GM19351 (cell line): ENCODE data around the gene TFPT.
"Not testable (repeated sequence)": the region's sequence is repeated elsewhere in the genome, so short reads cannot be mapped to it uniquely, and the experiment has no call there.

Experiments used
- ATAC-seq: cut with Tn5 transposase; IDR thresholded peaks from one replicate; pipeline ENCODE4 v1.9.1; 2021; ENCODE audit warnings: mild to moderate bottlenecking, moderate library complexity; ENCODE audit not compliant: unreplicated experiment

Gene TFPT

GRCh38 chr19:54124393-54124792, 8.9 kb upstream of the TFPT start:
- no peak for ATAC-seq

DNA sequence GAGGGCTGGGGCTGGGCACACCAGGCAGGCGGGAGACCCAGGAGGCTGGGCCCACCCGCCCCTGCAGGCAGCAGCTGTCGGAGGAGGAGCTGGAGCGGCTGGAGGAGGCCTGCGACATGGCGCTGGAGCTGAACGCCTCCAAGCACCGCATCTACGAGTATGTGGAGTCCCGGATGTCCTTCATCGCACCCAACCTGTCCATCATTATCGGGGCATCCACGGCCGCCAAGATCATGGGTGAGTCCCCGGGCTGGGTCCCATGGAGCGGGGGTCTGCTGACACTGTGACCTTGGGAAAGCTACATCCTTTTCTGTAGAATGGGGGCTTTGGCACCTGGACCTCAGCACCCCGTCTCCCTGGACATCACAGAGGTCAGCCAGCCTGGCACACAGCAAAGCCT, 8.2 kb upstream of the TFPT start:
- no peak for ATAC-seq

DNA sequence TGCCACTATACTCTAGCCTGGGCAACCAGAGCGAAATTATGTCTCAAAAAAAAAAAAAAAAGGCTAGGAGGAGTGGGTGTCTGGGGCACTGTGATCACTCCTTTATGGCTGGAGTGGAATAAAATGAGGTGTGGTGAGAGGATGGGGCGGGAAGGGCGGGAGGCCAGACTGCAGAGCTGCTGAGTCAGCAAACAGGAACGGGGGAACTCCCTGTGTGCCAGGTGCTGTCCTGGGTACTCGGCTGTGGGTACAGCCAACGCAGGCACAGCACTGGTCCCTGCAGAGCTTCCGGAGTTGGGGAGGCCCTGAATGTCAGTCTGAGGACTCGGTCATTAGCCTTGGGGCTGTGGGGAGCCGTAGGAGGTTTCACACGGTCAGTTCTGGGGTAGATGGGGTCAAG, 5.8 kb upstream of the TFPT start:
- no peak for ATAC-seq

GRCh38 chr19:54114340-54115108, 933 bp downstream of the TFPT start:
- ATAC-seq: no peak

GRCh38 chr19:54109651-54110050, 5.8 kb downstream of the TFPT start:
- ATAC-seq: no peak

- no peak for ATAC-seq
Measured at GRCh38 chr19:54108496-54108895, 7.0 kb downstream of the TFPT start.

- ATAC-seq: no peak
Measured at GRCh38 chr19:54107876-54108490, 7.5 kb downstream of the TFPT start.

GRCh38 chr19:54106716-54107115, 8.7 kb downstream of the TFPT start:
- no peak for ATAC-seq

DNA sequence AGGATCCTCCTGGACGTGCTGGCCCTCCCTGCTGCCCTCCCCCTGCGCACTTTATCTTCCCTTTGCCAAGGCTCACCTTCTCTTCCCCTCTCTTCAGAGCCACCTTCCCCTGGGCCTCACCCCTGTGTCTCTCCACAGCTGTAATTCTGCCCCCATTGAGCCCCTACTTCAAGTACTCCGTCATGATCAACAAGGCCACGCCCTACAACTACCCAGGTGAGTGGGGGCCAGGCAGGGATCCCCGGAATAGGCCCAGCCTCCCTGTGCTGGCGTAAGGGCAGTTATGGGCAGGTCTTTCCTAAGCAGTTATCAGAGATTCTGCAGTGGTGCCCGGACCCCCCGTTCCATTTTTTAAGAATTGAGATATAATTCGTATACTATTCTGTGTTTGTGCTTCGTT, 9.7 kb downstream of the TFPT start:
- no peak for ATAC-seq

DNA sequence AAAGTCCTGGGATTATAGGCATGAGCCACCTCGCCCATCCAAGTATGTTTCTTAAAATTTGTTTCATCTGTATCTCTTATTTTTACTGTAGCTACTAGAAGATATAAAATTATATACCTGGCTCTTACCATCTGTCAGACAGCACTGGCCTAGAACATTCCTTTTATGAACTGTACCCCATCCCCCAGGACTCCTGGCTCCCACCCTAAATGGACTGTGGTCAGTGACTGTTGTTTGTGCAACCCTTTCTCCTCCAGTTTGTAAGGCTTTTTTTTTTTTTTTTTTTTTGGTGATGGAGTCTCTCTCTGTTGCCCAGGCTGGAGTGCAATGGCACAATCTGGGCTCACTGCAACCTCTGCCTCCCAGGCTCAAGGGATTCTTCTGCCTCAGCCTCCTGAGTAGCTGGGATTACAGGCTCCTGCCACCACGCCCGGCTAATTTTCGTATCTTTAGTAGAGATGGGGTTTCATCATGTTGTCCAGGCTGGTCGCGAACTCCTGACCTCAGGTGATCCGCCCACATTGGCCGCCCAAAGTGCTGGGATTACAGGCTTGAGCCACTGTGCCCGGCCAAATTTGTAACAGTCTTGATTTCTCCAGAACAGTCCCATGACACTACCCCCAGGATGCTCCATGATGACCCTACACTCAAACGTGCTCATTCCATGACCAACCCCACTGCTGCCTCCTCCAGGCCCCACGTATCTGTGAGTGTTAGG, 10.3 kb downstream of the TFPT start:
- no peak for ATAC-seq

- peak; percentile 97 for ATAC-seq
Measured at GRCh38 chr19:54102421-54103169, 12.9 kb downstream of the TFPT start, which contains the start of gene NDUFA3. NDUFA3 (plus strand) TSS chr19:54102855; CDS start chr19:54102879, 24 bp downstream.

DNA sequence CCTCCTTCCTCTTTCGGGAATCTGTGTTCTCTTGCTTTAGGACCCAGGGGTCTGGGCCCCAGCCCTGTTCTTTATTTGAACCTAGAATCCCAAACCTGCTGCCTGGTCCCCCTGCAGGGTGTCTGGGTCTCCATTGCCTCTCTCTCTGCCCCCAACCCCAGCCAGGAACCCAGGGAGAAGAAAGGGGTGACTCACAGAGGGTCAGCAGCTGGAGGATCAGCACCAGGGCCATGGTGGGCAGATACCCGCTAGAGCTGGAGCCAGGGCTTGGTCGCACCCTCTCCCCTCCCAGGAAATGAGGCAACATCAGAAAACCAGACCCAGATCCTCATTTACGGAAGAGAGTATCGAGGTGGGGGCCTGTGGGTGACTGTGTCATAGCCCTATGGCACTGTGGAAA, 14.9 kb downstream of the TFPT start, which contains the start of gene OSCAR:
TSS of gene OSCAR (minus strand) at position 243 of the 400 bp plus-strand sequence. CDS start at position 232, 11 bp downstream.
- no peak for ATAC-seq

GRCh38 chr19:54099903-54100255, 15.6 kb downstream of the TFPT start:
- not testable (repeated sequence) for ATAC-seq

DNA sequence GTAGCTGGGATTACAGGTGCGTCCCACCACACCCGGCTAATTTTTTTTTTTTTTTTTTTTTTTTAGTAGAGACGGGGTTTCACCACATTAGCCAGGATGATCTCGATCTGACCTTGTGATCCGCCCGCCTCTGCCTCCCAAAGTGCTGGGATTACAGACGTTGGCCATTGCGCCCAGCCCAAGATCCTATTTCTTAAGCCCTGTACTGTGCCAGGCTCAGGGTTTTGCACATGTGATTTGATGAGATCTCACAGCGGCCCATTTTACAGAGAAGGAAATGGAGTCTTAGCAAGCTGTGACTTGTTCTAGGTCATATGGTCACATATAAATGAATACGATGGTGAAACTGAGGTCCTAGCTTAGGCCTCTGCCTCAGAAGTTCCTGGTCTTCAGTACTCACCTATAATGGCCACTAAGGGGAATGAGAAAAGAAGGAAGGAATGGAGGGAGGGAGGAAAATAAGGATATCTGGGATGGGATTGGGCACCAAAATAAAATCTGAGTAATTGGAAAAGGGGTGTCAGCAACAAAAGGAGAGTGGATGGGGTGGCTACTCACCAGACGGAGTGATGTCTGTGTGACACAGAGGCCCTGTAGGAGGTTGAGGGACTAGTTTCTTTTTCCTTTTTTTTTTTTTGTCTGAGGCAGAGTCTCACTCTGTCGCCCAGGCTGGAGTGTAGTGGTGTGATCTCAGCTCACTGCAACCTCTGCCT, 16.1 kb downstream of the TFPT start:
- no peak for ATAC-seq

DNA sequence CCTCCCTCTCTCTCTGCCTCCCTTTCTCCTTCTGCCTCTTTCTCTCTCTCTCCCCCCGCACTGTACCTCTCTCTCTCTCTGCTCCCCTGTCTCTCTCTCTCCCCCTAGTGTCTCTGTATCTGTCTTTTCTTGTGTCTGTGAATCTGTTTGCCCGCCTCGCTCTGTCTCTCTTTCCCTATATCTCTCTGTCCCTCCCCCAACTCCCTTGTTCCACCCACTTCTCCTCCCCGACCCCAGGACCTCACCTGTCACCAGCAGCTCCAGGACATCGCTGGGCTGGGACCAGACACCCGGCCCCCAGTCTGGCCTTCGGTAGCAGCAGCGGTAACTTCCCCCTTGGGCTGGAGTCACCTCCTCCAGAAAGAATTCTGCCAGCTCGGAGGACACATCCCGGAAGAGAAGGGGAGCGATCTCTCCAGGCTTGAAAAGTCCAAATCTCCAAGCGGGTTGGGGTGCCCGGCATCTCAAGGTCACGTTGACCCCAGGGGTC, 18.8 kb downstream of the TFPT start:
- ATAC-seq: no peak

- not testable (repeated sequence) for ATAC-seq
Measured at GRCh38 chr19:54095859-54096616, 19.4 kb downstream of the TFPT start.

DNA sequence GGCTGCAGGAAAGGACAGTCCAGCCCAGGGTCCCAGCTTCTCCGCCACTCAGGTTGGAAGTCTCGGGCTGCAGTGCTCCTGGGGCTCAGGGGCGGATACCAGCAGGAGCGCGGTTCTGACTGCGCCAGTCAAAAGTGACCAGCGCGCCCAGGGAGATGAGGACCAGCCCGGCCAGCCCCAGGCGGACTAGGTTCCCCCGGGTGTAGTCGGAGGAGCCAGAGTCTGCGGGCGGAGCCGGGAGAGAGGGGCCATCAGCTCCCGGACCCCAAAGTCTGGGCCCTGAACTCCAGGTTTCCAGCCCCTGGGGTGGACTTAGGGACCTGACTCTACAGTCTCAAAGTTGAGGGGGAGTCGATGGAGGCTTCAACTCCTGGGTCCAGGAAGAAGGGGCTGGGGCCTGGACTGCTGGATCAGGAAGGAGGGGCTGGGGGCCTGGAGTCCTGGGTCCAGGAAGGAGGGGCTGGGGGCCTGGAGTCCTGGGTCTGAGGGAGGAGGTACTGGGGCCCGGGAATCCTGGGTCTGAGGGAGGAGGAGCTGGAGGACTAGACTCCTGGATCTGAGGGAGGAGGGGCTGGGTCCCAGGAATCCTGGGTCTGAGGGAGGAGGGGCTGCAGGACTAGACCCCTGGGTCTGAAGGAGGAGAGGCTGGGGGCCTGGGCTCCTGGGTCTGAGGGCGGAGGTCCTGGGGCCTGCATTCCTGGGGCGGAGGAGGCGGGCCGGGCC, 20.2 kb downstream of the TFPT start:
- ATAC-seq: no peak

DNA sequence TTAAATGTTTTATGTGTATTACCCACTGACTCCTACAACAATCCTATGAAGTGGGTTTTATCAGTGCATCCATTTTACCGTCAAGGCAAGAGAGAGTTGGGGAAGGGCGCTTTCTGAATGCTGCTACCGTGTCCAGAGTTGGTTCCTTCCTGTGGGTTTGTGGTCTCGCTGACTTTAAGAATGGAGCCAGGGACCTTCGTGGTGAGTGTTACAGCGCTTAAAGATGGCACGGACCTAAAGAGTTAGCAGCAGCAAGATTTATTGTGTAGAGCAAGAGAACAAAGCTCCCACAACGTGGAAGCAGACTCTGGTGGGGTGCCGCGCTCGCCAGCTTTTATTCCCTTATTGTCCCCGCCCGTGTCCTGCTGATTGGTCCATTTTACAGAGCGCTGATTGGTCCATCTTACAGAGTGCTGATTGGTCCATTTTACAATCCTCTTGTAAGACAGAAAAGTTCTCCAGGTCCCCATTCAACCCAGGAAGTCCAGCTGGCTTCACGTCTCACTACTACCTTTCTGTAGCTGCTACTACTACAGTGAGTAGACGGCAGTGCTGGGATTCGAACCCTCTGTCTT, 20.9 kb downstream of the TFPT start:
- no peak for ATAC-seq

GRCh38 chr19:54084410-54084809, 31.0 kb downstream of the TFPT start:
- ATAC-seq: no peak
